Spleen (tissue), 11 donors: ENCODE measurements around the gene GAS7. TPM values are rescaled to one million over a fixed set of nuclear protein-coding genes. Genes with fewer than 3 reads are reported as not detected.
"Not testable (repeated sequence)": the region's sequence is repeated elsewhere in the genome, so short reads cannot be mapped to it uniquely, and the experiment has no call there.

Source experiments
- DNase-seq: peaks from one replicate; pipeline ENCODE4 v3.0.0-alpha.2; 2020
- H3K27ac ChIP-seq, 8 donors: fragments of 200-600 bp; sonication (generic) in 7 of 8; 1 replicate in 4 of 8; 2 replicates in 4 of 8; pipeline versions ENCODE4 v1.5.0 to v1.8.0; 2016 to 2021; ENCODE audit warnings: inconsistent platforms in 4 of 8, mild to moderate bottlenecking in 4 of 8, moderate library complexity in 1 of 8
- H3K27me3 ChIP-seq, 7 donors: fragments of 200-600 bp; sonication (generic) in 6 of 7; replicated peaks in 1 of 7; 1 replicate in 4 of 7; 2 replicates in 3 of 7; pipeline versions ENCODE4 v1.5.0 to v1.8.0; 2016 to 2021; ENCODE audit warnings: inconsistent platforms in 3 of 7, mild to moderate bottlenecking in 1 of 7
- H3K36me3 ChIP-seq, 6 donors: fragments of 200-600 bp; sonication (generic) in 5 of 6; 1 replicate in 4 of 6; 2 replicates in 2 of 6; pipeline versions ENCODE4 v1.5.0 to v1.8.0; 2016 to 2021; ENCODE audit warnings: inconsistent platforms in 2 of 6
- H3K4me1 ChIP-seq, 6 donors: fragments of 200-600 bp; sonication (generic) in 5 of 6; 1 replicate in 3 of 6; 2 replicates in 3 of 6; pipeline versions ENCODE4 v1.5.0 to v1.8.0; 2016 to 2021; ENCODE audit warnings: inconsistent platforms in 3 of 6
- H3K4me3 ChIP-seq, 8 donors: fragments of 200-600 bp; sonication (generic) in 7 of 8; 1 replicate in 4 of 8; 2 replicates in 4 of 8; pipeline versions ENCODE4 v1.5.0 to v1.8.0; 2016 to 2021; ENCODE audit warnings: inconsistent platforms in 4 of 8, mild to moderate bottlenecking in 4 of 8, moderate library complexity in 2 of 8
- H3K9me3 ChIP-seq, 8 donors: fragments of 200-600 bp; sonication (generic) in 7 of 8; 1 replicate in 4 of 8; 2 replicates in 4 of 8; pipeline versions ENCODE4 v1.5.0 to v1.8.0; 2016 to 2021; ENCODE audit warnings: inconsistent platforms in 4 of 8
- CTCF ChIP-seq, 11 experiments: fragments of 200-600 bp in 7 of 11; fragments of 450-650 bp in 4 of 11; sonication (generic) in 4 of 11; IDR thresholded peaks in 8 of 11; conservative IDR thresholded peaks in 3 of 11; 1 replicate in 7 of 11; 2 replicates in 4 of 11; pipeline versions ENCODE4 v1.4.0 to v1.8.0; 2016 to 2021; ENCODE audit warnings: antibody characterized with exemption in 11 of 11, inconsistent platforms in 4 of 11, mild to moderate bottlenecking in 1 of 11
- POLR2A ChIP-seq, 3 donors: fragments of 450-650 bp; IDR thresholded peaks; one replicate each; pipeline ENCODE4 v1.5.1; 2017; ENCODE audit warnings: antibody characterized with exemption in 3 of 3, mild to moderate bottlenecking in 1 of 3
- POLR2AphosphoS5 ChIP-seq, 3 donors: sonication (generic); formaldehyde crosslinking; IDR thresholded peaks; one replicate each; pipeline ENCODE4 v1.5.1; 2017; ENCODE audit warnings: antibody characterized with exemption in 3 of 3
- WGBS, 5 donors: extraction: QIAGEN DNeasy Blood & Tissue Kit in 3 of 5; methylation state at CpG; one replicate each; pipeline versions ENCODE4 v1.1.5 to v1.1.7; 2013 to 2018; 5-methylcytosine and 5-hydroxymethylcytosine counted together
- intact Hi-C: fragments of 100-400 bp; cut with DNase I; formaldehyde crosslinking; loops from one replicate; pipeline ENCODE4 v1.15.0; 2023; ENCODE audit warnings: low total_unique reads
- polyA plus RNA-seq, 3 donors: library from polyadenylated mRNA; stranded (reverse); fragments of 200-250 nt; gene quantifications; one replicate each; pipeline ENCODE4 v1.2.1, GENCODE V29; 2013
- total RNA-seq, 7 donors: library from RNA; depleted of rRNA in 3 of 7; stranded (reverse); fragments of >200 nt in 3 of 7; fragmentation: NEBNext Ultra II Directional in 4 of 7; extraction: Animal tissue kit (Norgen Biotek cat#: 25700) in 4 of 7; gene quantifications; one replicate each; pipeline versions ENCODE4 v1.1.0 to v1.2.1, GENCODE V29; 2016 to 2021
- donor health status: healthy with polysubstance abuse.
- donor health status: DM: no; HTN: no; CAD: no; lungs with moderate emphysema.
- donor health status: DM: no; HTN: no; CAD: no.
- donor health status: Bipolar disorder and iron deficiency.
- donor health status: healthy.
- donor health status: DM: no; HTN: no; CAD: no.
- donor health status: DM: yes; HTN: yes; CAD: no.

The GAS7 gene
- total and polyA plus RNA-seq, 10 donors: 4.1 to 127 (median 60.9) TPM

- Histone ChIP-seq H3K27me3 (no peaks in the 10 kb centered on the region), H3K9me3 (no peaks in the 10 kb centered on the region), H3K4me1 (peaks cover 0 to 7% (median 5%) of the 10 kb centered on the region in 6 donors), H3K4me3 (no peak overlapping the region), H3K36me3 (peaks cover 0 to 94% (median 36%) of the 10 kb centered on the region in 6 donors), H3K27ac (no peak overlapping the region)
- TF ChIP-seq POLR2AphosphoS5 (IDR thresholded peaks at IDR 0.05) (no peak), POLR2A (IDR thresholded peaks at IDR 0.05) (no peak), CTCF (IDR thresholded peaks at IDR 0.05 in 8 of 11, conservative IDR thresholded peaks at IDR 0.05 in 3 of 11) (no peak)
- intact Hi-C loops: no loop called here
- no peak for DNase-seq
- 94 to 96% (median 96%) methylated on average over 14 of the region's 14 CpGs for WGBS, 5 donors
Observed at GRCh38 chr17:9922012-9922848, 276.2 kb downstream of the GAS7 start.

GRCh38 chr17:9921216-9921615 is 277.2 kb downstream of the GAS7 start:
- H3K27ac ChIP-seq, H3K4me1 ChIP-seq, H3K4me3 ChIP-seq, intact Hi-C loops, DNase-seq, H3K27me3 ChIP-seq, H3K9me3 ChIP-seq: not testable (repeated sequence)
- H3K36me3 ChIP-seq: peaks cover 0 to 98% (median 43%) of the 10 kb centered on the region in 6 donors
- WGBS, 5 donors: 88 to 96% (median 93%) methylated on average over 13 of the region's 13 CpGs

GRCh38 chr17:9918804-9919352 is 279.5 kb downstream of the GAS7 start:
- TF ChIP-seq POLR2AphosphoS5 (IDR thresholded peaks at IDR 0.05): no peak
- TF ChIP-seq CTCF (IDR thresholded peaks at IDR 0.05 in 8 of 11, conservative IDR thresholded peaks at IDR 0.05 in 3 of 11): no peak
- TF ChIP-seq POLR2A (IDR thresholded peaks at IDR 0.05): no peak
- 85 to 97% (median 91%) methylated on average over 5 of the region's 5 CpGs for whole genome bisulfite sequencing, 5 donors
- H3K4me3 ChIP-seq: no peak overlapping the region
- intact Hi-C loops: no loop called here
- H3K4me1 ChIP-seq: no peaks in the 10 kb centered on the region
- H3K27me3 ChIP-seq: no peaks in the 10 kb centered on the region
- peaks cover 0 to 98% (median 49%) of the 10 kb centered on the region in 6 donors for H3K36me3 ChIP-seq
- no peaks in the 10 kb centered on the region for H3K9me3 ChIP-seq
- H3K27ac ChIP-seq: no peak overlapping the region
- no peak for DNase-seq

GRCh38 chr17:9918352-9918751 is 280.1 kb downstream of the GAS7 start:
- H3K9me3 ChIP-seq: no peaks in the 10 kb centered on the region
- intact Hi-C loops: no loop called here
- H3K4me3 ChIP-seq: no peak overlapping the region
- no peak for TF ChIP-seq POLR2A (IDR thresholded peaks at IDR 0.05)
- peak in 1 of 3 donors; percentile 21 for TF ChIP-seq POLR2AphosphoS5 (IDR thresholded peaks at IDR 0.05)
- TF ChIP-seq CTCF (IDR thresholded peaks at IDR 0.05 in 8 of 11, conservative IDR thresholded peaks at IDR 0.05 in 3 of 11): no peak
- no peaks in the 10 kb centered on the region for H3K4me1 ChIP-seq
- 93 to 97% (median 95%) methylated on average over 8 of the region's 8 CpGs for WGBS, 5 donors
- H3K27ac ChIP-seq: no peak overlapping the region
- DNase-seq: no peak
- peaks cover 0 to 99% (median 49%) of the 10 kb centered on the region in 6 donors for H3K36me3 ChIP-seq
- H3K27me3 ChIP-seq: no peaks in the 10 kb centered on the region
